NCI-H1417 treated with DMSO at 0.1 percent for 48 hours (cell line): ENCODE results near the gene TCHP.
A peak's percentile ranks its signal among the peaks of the same experiment; 100 is the strongest.
"Not testable (repeated sequence)": the region's sequence is repeated elsewhere in the genome, so short reads cannot be mapped to it uniquely, and the experiment has no call there.

Source experiments
- DNase-seq: peaks from one replicate; lab custom pipeline; 2025; lab: John Stamatoyannopoulos, UW

TCHP gene

GRCh38 chr12:109899783-109900751 is at the start of gene TCHP:
TSS of gene TCHP (plus strand) at chr12:109900274. CDS start at chr12:109903027, 2,753 bp downstream.
- DNase-seq = peak; percentile 70

GRCh38 chr12:109850518-109850917 is 49.6 kb upstream of the TCHP start:
- not testable (repeated sequence) for DNase-seq

GRCh38 chr12:109855377-109855776 is 44.7 kb upstream of the TCHP start:
- no peak for DNase-seq

- no peak for DNase-seq
These were observed 42.4 kb upstream of the TCHP start for GRCh38 chr12:109857715-109858114.

GRCh38 chr12:109858764-109859163 is 41.3 kb upstream of the TCHP start:
- no peak for DNase-seq

GRCh38 chr12:109860977-109861376 is 39.1 kb upstream of the TCHP start:
- no peak for DNase-seq

GRCh38 chr12:109861689-109862314 is 38.3 kb upstream of the TCHP start:
- no peak for DNase-seq

GRCh38 chr12:109862491-109862890 is 37.6 kb upstream of the TCHP start:
- DNase-seq = not testable (repeated sequence)

- DNase-seq = no peak
These were observed 36.0 kb upstream of the TCHP start for GRCh38 chr12:109863847-109864712.

GRCh38 chr12:109864916-109865315 is 35.2 kb upstream of the TCHP start:
- DNase-seq = no peak

GRCh38 chr12:109868182-109869051 is 31.7 kb upstream of the TCHP start:
- no peak for DNase-seq

GRCh38 chr12:109870648-109871047 is 29.4 kb upstream of the TCHP start:
- DNase-seq = no peak

GRCh38 chr12:109871668-109872314 is 28.3 kb upstream of the TCHP start:
- DNase-seq = no peak

- DNase-seq = no peak
These were observed 26.4 kb upstream of the TCHP start for GRCh38 chr12:109873653-109874052.

GRCh38 chr12:109875572-109876131 is 24.4 kb upstream of the TCHP start:
- no peak for DNase-seq

- DNase-seq = no peak
These were observed 23.7 kb upstream of the TCHP start for GRCh38 chr12:109876406-109876805.

- DNase-seq = no peak
These were observed 22.4 kb upstream of the TCHP start for GRCh38 chr12:109877504-109878246.

GRCh38 chr12:109878247-109878625 is 21.8 kb upstream of the TCHP start:
- no peak for DNase-seq

GRCh38 chr12:109878749-109879148 is 21.3 kb upstream of the TCHP start:
- no peak for DNase-seq
